Measurements from ENCODE around the gene PIK3IP1.

The PIK3IP1 gene

DNA sequence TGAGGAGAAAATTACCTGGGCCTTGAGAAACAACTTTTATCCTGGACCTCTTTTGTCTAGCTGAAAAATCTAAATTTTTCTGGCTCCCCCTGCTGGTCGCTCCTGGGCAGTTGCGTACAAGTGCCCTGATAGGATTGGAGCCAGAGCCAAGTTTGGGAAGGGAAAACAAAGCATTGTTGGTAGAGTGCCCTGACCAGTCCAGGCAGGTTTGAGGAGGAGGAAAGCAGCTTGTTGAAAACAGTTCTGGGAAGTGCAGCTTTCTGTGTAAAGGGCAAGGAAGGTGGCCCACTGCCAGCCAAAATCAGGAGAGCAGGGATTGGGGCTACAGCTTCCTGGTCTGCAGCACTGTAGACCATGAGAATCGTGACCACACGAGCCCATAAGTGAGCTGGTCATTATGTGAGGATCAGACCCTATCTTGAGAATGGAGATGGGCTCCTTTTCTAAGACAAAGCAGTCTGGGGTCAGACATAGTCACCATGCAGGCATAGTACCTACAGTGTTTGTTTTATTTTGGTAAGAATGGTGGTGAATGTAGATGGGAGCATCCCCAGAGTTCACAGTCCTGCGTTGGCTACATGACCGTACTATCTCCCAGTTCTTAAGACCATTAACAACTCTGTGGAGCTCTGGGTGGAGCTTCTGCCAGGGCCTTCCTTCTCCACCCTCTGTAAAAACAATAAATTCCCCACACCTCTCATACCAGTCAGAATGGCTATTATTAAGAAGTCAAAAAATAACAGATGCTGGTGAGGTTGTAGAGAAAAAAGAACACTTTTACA lies 21.3 kb upstream of the PIK3IP1 start:
- DNase-seq (ENCODE audit: low read depth in 1 of 2, low spot score in 1 of 2), result peak; percentile 42 to 49

DNA sequence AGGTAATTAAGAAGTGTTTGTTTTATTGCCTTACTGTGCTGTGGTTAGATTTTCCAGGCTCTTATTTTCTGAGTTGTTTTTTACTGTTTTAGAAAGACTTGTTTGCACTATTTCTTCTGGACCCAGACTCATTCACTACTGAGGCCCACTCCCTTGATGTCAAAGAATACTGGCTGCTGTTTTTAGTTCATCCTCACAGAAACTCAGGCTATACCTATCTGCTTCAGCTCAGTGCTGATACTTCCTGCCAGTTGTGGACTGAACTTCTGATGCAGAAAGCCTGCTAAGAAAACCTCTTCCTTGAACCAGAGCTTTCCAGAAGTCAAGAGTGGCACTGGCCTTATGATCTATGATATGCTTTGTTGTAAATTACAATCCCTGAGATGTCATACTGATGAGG lies 15.9 kb upstream of the PIK3IP1 start:
- DNase-seq (ENCODE audit: low read depth in 1 of 2, low spot score in 1 of 2), result no peak

DNA sequence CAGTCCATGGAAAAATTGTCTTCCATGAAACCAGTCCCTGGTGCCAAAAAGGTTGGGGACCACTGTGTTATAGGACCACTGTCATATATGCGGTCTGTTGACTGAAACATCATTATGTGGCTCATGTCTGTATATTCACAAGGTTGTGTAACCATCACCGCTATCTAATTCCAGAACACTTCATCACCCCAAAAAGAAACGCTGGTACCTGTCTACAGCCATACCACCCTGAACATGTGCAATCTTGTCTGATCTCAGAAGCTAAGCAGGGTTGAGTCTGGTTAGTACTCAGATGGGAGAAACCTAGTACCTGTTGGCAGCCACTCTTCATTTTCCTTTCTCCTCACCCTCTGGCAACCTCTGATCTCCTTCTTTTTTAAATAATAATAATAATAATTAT lies 12.9 kb upstream of the PIK3IP1 start:
- DNase-seq (ENCODE audit: low read depth in 1 of 2, low spot score in 1 of 2), result no peak

DNA sequence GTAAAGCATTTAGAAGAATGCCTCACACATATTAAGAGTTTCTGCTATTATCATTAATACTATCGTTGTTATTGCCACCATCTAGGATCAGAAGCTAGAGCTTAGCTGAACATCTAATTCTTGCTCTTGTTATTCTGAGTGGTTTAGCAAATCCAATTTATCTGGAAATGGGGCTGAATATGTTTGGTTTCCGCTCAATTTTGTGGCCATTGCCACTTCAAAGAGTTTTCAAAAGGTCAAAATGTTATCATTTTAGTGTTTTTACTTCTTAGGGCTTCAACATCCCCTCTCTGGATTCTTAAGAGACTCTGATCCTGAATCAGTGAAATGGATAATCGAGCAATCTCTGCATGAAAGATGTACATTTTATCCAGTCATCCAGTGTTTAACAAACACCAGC lies 10.2 kb upstream of the PIK3IP1 start:
- no peak for DNase-seq (ENCODE audit: low read depth in 1 of 2, low spot score in 1 of 2)

DNA sequence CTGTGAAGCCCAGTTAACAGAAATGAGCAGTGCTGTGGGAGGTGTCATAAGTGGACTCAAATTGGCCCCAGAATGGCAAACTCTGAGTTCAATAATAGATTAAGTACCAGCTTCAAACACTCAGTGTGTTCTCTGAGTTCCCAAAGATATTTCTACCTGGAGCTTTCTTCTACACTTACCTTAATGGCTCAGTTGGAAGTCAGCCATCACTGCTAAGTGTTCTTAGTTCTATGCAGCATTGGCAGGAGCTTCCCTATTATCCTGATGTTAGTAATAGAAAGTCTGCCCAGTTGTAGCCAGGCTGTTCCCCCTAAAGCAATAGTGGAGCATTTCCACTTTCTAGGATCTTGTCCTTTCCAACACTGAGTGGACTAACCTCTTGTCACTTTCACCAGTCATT lies 9.7 kb upstream of the PIK3IP1 start:
- DNase-seq (ENCODE audit: low read depth in 1 of 2, low spot score in 1 of 2), result no peak

DNA sequence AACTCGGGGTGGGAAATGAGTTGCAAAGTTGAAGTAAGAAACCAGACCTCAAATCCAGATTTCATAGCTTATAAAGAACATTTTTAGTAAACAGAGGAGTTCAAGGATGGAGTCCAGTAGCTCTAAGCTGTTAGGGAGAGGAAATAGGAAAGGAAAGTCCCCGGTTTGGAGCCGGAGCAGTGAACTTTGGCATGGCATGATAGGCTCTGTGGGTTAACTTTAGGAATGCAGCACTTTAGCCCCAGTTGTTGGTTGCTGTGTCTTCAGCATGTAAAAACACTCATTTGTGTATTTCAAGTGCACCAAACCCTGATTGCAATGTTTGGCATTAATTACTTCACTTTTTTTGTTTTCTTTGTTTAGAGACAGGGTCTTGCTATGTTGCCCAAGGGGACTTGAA lies 8.6 kb upstream of the PIK3IP1 start:
- DNase-seq (ENCODE audit: low read depth in 1 of 2, low spot score in 1 of 2), result no peak

DNA sequence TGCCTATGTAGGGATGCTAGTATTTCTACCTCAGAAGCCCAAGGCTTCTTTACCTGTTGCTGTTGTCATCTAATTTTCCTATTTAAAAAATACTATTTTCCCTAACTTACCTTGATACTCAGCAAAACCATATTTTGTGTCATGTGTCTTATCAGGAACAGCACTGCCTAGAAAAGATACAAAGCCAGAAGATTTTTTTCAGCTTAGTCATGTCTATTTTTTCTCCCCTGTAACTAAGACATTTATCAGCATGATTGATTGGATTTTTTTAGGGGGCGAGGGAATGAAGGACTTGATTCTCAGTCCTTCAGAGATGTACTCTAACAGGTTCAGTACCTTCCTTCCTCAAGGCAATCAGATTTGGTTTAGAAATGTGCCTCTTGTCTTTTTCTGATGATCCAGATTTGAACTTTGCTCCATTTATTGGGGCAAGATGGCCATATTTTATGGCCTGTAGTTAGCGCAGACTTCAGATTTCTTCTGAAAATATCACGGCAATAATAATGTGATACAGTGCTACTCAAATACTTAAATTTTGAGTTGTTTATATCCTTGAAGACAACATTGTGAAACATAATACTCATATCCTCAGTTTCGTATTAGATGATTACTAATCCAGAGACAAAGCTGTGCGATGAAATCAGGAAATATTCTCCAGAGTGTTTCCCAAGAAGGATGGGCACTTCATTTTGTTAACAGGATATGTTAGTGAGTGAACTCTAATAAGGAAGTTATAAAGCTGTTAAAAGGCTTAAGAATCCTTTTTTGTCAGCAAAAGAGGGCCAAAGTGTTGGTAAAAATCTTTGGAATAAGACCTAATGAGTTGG lies 3.8 kb upstream of the PIK3IP1 start:
- DNase-seq (ENCODE audit: low read depth in 1 of 2, low spot score in 1 of 2), result no peak

DNA sequence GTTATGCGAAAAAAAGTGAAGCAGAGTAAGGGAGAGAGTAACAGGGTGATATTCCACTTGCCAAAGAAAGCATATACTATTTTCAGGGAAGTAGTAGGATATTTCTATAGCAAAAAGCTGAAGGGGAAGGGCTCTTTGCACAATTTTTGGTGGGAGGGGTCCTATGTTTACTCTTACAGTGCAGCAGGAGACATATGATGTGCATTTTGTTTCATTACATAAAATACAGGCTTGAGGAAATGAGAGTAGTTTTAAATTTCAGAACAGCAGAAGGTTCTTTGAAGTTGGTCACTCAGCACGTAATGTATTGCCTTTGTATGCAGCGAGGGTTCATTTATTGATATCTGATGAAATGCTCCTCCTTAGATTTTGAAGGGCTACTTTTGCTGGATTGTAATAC lies 3.1 kb upstream of the PIK3IP1 start:
- DNase-seq (ENCODE audit: low read depth in 1 of 2, low spot score in 1 of 2), result no peak

DNA sequence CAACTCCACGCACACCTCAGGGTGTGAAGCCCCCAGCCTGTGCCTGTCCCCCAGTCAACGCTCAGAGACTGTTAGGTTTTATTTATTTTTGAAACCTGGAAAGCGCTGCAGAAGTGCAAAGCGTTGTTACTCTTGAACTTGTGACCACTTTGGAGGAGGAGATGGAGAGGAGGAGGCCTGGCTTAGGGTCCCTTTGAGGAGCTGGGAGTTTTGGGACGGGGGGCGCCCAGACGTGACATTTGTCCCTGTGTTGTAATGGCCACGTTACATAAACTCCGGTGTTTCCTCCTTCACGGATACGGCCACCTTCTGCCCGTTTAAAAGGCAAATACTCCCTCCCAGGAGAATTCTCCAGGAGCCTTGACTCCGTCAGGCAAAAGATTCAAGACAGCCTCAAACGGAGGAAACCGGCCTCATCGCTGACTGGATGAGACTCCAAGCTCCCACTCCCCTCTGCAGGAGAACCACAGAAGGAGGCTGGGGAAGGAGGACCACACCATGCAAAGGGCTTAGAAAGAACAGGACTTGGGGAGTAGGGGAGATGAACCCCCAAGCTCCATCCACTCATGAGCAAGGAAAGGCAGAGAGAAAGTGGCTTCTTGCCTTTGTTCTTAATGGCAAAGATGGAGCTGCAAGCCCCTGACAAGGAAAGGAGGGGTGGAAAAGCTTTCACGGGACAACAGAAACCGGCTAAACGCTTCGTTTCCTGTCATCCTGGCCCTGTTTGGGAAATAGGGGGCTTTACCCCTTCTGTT lies 630 bp downstream of the PIK3IP1 start:
- no peak for DNase-seq (ENCODE audit: low read depth in 1 of 2, low spot score in 1 of 2)

DNA sequence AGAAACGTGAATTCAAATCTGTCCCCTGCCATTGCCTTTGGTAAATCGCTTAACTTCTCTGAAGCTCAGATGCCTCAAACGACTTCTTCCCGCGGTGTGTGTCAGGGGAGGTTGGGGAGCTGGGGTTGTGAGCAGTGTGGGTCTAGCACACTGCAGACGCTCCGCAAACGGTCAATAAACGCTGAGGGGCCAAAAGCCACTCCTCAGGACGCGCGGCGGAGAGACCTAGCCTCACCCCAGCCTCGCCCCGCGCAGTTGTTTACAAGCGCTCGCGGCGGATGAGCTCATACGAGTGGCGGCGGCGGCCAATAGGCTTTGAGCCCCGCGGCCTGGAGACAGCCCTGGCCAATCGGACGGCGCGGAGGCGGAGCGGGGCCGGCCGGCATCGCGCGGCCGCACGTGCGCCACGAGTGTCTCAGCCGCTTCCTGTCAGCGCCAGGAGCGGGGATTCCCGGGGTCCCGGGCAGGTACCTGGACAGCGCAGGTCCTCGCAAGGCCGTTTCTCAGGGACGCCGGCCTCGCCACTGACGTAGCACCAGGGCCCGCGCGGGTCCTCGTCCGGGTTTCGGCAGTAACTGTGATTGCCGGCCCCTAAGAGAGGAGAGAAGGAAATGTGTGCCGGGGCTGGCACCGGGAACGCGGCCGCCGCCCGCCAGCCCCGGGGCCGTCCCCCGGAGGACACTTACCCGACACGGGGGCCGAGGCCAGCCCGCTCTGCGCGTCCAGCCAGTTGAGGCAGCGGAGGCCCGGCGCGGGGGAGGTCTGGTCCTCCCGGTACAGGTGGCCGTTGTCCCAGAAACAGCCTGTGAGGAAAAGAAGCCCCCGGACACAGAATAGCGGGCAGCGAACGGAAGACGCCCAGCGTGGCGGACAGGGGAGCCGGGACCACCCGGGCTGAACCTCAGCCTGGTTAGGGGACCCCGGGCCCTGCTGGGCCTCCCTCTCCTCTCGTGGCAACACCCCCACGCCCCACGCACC lies 1.5 kb downstream of the PIK3IP1 start:
- peak; percentile 89 to 91 for DNase-seq (ENCODE audit: low read depth in 1 of 2, low spot score in 1 of 2)

DNA sequence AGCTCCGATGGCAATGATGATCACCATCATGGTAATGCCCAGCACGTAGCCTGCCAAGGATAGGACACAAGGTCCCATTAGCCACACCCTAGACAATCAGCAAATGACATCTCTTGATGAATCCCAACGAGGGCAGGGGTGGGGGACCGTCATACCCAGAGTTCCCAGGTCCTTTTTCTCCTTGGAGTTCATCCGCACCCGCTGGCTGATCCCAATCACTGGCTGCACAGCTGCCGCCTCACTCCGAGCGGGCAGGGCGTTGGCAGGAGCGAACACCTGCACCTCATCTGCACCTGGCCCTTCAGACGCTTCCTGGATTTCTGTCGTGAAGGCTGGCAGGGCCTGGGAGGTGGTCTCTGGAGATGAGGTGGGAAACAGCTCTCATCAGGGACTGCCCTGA lies 2.9 kb downstream of the PIK3IP1 start:
- no peak for DNase-seq (ENCODE audit: low read depth in 1 of 2, low spot score in 1 of 2)

DNA sequence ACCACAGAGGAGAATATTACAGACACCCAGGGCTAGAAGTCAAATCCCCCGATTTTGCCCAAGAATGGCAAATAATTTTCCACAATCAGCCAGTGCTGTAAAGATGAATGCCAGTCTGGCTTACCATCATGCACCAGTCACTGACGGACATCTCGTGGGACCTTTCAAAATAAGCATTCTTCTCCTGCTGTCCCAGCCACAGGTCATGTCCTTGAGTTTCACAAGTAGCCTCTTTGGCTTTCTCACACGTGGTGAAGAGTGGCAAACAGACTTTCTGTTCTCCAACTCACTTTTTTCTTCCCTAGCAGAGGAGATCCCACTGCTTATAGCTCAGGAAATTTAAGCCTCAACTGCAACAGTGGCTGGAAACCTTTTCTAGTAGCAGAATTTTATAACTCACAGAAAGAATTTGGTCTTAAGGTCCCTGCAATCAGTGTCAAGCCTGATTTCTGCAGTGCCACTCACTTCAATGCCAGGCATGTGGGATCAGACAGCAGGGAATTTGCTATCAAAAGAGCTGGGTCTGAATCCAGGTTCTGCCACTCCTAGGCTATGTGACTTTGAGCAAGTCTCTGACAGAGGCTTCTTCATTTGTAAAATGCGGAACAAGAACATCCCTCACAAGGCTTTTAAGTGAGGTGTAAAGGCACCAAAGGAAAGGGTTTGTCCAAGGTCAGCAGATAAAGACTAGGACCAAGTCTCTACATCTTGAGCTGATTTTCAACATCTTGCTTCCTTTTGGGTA lies 3.6 kb downstream of the PIK3IP1 start:
- DNase-seq (ENCODE audit: low read depth in 1 of 2, low spot score in 1 of 2), result no peak

DNA sequence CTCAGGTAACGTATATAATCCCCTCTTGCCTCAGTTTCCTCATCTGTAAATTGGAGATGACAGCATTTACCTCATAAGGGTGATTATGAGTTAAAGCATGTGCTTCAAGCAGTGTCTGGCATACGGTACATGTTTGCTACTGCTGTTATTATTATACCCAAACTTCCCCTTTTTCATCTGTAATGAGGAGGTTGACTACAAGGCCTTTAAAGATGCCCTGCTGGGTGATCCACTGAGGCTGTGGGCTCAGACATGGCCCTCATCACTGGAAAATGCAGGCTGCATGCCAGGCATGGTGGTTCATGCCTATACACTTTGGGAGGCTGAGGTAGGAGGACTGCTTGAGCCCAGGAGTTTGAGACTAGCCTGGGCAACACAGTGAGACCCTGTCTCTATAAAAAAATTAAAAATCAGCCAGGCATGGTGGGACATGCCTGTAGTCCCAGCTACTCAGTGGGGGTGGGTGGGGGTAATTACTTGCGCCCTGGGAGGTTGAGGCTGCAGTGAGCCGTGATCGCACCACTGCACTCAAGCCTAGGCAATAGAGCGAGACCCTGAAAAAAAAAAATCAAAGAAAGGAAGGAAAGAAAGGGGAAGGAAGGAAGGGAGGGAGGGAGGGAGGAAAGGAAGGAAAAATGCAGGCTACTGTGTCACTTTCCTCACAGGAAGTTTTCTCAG lies 4.3 kb downstream of the PIK3IP1 start:
- DNase-seq (ENCODE audit: low read depth in 1 of 2, low spot score in 1 of 2), result no peak

DNA sequence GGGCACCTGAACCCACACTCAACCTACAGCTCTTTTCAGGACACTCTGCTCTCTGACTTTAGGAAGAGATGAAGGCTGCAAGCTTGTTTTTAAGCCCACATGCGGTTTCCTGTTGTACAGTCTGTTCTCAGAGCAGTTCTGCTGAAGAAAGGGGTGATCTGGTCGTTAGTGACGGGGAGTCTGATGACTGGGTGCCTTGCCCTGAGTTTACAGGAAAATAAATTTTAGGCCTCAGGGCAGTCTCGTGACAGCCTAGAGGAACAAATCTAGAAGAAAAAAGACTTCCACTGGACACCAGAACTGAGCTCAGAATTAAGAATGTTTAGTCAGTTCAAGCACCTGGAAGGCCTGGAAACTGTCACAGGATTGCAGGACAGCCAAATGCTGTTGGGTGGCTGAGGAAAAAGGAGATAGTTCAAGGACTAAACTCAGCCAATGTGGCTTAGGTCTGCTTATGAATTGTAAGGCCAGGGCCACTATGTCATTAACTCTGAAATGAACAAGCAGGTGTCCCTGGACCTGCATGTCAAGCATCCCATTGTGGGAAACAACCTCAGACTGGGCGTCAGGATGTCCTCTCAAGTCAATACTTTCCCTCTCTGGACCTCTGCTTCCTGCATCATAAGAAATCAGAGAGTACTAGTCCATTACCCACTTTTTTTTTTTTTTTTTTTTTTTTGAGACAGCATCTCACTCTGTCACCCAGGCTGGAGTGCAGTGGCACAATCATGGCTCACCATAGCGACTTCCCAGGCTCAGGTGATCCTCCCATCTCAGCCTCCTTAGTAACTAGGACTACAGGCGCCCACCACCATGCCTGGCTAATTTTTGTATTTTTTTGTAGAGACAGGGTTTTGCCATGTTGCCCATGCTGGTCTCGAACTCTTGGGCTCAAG lies 5.7 kb downstream of the PIK3IP1 start:
- DNase-seq (ENCODE audit: low read depth in 1 of 2, low spot score in 1 of 2), result peak in 1 of 2 donors; percentile 41

DNA sequence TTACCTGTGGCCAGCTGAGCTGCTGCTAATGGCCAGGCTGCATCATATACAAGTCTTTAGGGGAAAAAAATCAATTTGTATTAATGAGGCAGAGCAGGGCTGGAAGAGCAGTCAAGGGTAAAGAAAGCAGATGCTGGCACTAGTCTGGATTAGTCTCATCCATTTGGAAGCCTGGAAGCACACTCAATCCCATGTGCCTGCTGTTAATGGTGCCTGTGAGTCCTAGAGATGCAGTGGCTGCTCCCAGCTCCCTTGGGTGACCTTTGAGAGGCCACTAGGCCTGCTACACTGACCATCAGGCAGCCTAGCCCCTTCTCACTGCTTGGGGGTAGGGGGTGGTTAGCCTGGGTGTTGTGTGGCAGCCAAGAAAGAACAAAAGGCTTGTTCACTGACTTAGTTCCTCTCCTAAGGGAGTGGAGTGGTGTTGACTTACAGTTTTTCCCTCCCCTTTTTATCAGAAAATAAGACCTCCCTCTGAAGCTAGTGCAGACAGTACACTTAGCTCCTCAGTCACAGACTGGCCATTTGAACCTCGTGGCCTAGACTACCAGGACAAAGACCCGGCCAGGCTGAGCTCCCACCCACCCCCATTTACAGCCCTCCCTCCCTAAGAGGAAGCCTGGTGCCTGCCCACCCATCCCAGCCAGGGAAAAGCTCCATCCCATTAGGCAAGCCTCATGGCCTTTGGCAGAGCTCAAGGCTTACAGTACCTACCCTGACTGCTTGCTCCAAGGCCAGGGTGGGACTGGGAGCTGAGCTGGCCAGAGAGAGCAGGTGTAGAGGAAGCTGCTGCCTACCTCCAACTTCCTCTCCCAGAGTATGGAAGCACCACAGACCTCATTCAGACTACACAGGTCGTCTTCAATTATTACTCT lies 7.8 kb downstream of the PIK3IP1 start:
- DNase-seq (ENCODE audit: low read depth in 1 of 2, low spot score in 1 of 2), result no peak

DNA sequence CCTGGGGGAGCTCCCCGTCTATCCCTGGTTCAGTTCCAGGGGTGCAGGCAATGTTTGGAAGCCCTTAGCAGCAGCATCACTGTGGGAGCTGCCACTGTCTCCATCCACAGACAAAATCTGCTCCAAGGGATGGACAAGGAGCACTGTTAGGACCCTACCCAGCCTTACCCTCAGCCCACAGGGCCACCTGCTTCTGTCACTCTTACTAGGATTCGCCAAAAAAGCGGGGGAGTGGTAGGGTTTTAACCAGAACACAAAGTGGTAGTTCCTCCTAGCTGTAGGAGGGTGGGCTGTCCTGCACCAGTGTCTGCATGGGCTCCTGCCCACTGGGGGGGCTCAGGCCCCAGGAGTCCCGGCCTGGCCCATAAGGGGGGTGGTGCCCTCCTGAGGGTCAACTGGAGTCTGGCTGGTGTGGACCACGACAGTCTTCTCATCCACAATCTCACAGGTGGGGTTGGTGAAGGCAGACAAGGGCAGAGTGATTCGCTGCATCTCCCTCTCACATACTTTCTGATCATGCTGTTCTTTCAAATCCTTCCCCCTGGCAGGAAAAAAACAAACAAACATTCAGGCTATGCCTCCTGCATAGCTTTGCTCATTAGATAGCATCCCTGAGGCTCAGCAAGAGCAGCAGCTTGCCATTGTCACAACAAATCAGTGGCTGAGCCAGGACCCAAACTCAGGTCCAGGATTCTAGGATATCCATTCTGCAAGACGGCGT lies 9.4 kb downstream of the PIK3IP1 start:
- DNase-seq (ENCODE audit: low read depth in 1 of 2, low spot score in 1 of 2), result no peak

DNA sequence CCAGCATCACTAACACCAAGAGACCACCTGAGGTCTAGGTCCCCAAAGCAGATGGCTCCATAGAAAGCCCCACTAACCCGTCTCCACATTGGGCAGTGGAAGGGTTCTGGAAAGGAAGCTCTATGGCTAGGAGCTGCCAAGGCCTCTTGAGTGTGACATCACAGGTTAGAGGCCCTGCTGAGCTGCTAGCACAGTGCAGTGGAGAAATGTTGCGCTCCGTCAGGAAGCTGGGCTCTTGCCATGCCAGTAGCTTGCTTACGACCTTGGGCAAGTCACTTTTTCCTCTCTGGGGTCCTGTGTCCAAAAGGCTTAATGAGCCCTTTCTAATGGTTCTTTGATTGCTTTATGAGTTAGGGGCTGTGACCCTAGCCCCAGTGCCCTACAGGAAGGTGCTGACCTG lies 10.6 kb downstream of the PIK3IP1 start:
- no peak for DNase-seq (ENCODE audit: low read depth in 1 of 2, low spot score in 1 of 2)

Measured in activated T-helper 1 cell treated with anti-CD3 and anti-CD28 coated beads, Interleukin-2, amount 50 U/mL, for 16 hours (primary cell).